H1 (cell line): Measurements from ENCODE around the gene CMC1. TPM values are rescaled to one million over a fixed set of nuclear protein-coding genes. Genes with fewer than 3 reads are reported as not detected.

Source experiments
- HDAC2 ChIP-seq, 2 experiments: fragments of 300-600 bp in 1 of 2; sonication (generic) in 1 of 2; IDR thresholded peaks; 2 replicates each; pipeline ENCODE4 v1.6.1; 2011 to 2012; ENCODE audit warnings: low read depth in 2 of 2, low read length in 2 of 2, mild to moderate bottlenecking in 2 of 2, moderate library complexity in 2 of 2, borderline replicate concordance in 1 of 2, inconsistent platforms in 1 of 2
- SAP30 ChIP-seq: fragments of 300-600 bp; sonication (generic); IDR thresholded peaks from 2 replicates; pipeline ENCODE4 v1.7.1; 2012; ENCODE audit warnings: low read length, moderate library complexity, mild to moderate bottlenecking, inconsistent platforms; ENCODE audit not compliant: insufficient read depth, insufficient replicate concordance
- polyA plus RNA-seq, 7 experiments: library from polyadenylated mRNA; depleted of rRNA in 3 of 7; stranded (reverse) in 5 of 7; unstranded in 2 of 7; fragments of >200 nt in 5 of 7; fragments of 200-250 nt in 2 of 7; gene quantifications; 1 replicate in 5 of 7; 2 replicates in 1 of 7; 4 replicates in 1 of 7; pipeline versions ENCODE4 v1.2.1 to v1.2.3, GENCODE V29; 2011 to 2013; ENCODE audit warnings: missing spikeins in 2 of 7, mixed read lengths in 2 of 7
- total RNA-seq: library from RNA; stranded (reverse); fragmentation: NEBNext Ultra II Directional; extraction: Animal tissue kit (Norgen Biotek cat#: 25700); gene quantifications from 2 replicates; pipeline ENCODE4 v1.2.1, GENCODE V29; 2021
- TF ChIP-seq, protein P1 (sequence below): IDR thresholded peaks from 2 replicates; pipeline ENCODE4 v1.6.1; 2012; ENCODE audit warnings: inconsistent platforms

Gene CMC1
- total and polyA plus RNA-seq, 2 of the 8 experiments (the other 6 are each of a cell fraction or from before 2014, with no cell fraction given), result 11.4 to 19.4 TPM

DNA sequence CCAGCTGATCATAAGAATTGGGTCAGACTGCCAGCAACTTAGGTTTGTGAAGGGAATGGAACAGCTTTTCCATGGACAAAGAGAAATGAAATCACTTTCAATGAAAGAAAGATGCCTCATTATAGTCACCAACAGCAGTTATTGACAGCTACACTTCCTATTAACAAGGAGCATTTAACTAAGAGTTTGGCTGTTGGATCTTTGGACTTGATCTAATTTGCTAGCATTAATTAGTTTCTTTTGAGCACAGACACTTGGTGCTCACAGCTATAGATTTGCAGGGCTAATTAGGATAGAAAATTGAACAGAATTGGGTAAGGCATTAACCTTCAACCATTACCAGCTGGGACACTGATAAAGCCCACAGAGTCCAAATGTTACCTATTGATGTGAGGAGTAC, 24.2 kb downstream of the CMC1 start (continued):
- TF ChIP-seq HDAC2 (IDR thresholded peaks at IDR 0.05; ENCODE audit: borderline replicate concordance in 1 of 2, low read depth in 2 of 2, low read length in 2 of 2) (no peak), SAP30 (no peak)
- TF ChIP-seq, protein P1, sequence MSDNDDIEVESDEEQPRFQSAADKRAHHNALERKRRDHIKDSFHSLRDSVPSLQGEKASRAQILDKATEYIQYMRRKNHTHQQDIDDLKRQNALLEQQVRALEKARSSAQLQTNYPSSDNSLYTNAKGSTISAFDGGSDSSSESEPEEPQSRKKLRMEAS, result no peak
